RKO (cell line): ENCODE data around the gene PPP1R26.

Experiments
- DNase-seq: peaks from one replicate; pipeline ENCODE4 v3.0.0-alpha.2; 2016; ENCODE audit warnings: low spot score

The PPP1R26 gene

GRCh38 chr9:135488013-135488330 is 8.4 kb downstream of the PPP1R26 start:
- no peak for DNase-seq

GRCh38 chr9:135488527-135488926 is 8.9 kb downstream of the PPP1R26 start:
- DNase-seq = no peak

- no peak for DNase-seq
Measured at GRCh38 chr9:135489188-135489906, 9.8 kb downstream of the PPP1R26 start.

GRCh38 chr9:135490166-135490870 is 10.7 kb downstream of the PPP1R26 start:
- no peak for DNase-seq

- no peak for DNase-seq
Measured at GRCh38 chr9:135490980-135491464, 11.4 kb downstream of the PPP1R26 start.

GRCh38 chr9:135491764-135492163 is 12.2 kb downstream of the PPP1R26 start:
- DNase-seq = no peak

GRCh38 chr9:135492886-135493669 is 13.5 kb downstream of the PPP1R26 start:
- no peak for DNase-seq

- no peak for DNase-seq
Measured at GRCh38 chr9:135494791-135495559, 15.4 kb downstream of the PPP1R26 start.

- DNase-seq = no peak
Measured at GRCh38 chr9:135498381-135499126, 19.0 kb downstream of the PPP1R26 start.

- peak; percentile 94 for DNase-seq
Measured at GRCh38 chr9:135499326-135500070, 19.9 kb downstream of the PPP1R26 start.

GRCh38 chr9:135500071-135500524 is 20.5 kb downstream of the PPP1R26 start:
- peak; percentile 74 for DNase-seq

GRCh38 chr9:135500525-135501260 is 21.1 kb downstream of the PPP1R26 start, which contains the start of gene MRPS2:
Gene MRPS2 (plus strand): TSS chr9:135500682. CDS start chr9:135500711, 29 bp downstream.
- peak; percentile 95 for DNase-seq

- peak; percentile 87 for DNase-seq
Measured at GRCh38 chr9:135501261-135502167, 21.9 kb downstream of the PPP1R26 start.

GRCh38 chr9:135502168-135502872 is 22.7 kb downstream of the PPP1R26 start:
- no peak for DNase-seq

GRCh38 chr9:135502873-135503321 is 23.3 kb downstream of the PPP1R26 start:
- DNase-seq = no peak

- no peak for DNase-seq
Measured at GRCh38 chr9:135503371-135504261, 24.0 kb downstream of the PPP1R26 start.
